Measurements from ENCODE around the gene ZP3. TPM values are rescaled to one million over a fixed set of nuclear protein-coding genes. Genes with fewer than 3 reads are reported as not detected.
A peak's percentile ranks its signal among the peaks of the same experiment; 100 is the strongest.

ZP3 gene
- polyA plus RNA-seq, 1 of the 3 experiments (the other 2 are of a cell fraction): 5.4 TPM

GRCh38 chr7:76380623-76380966 is 44.2 kb upstream of the ZP3 start:
- H3K9me3 ChIP-seq: no peaks in the 10 kb centered on the region
- CTCF ChIA-PET: no interaction called here
- WGBS (ENCODE audit: low lambda C conversion rate): 88% methylated on average over 7 of the region's 7 CpGs
- H3K27ac ChIP-seq (ENCODE audit: low read depth in 2 of 2, low read length in 1 of 2): peak overlapping the region; percentile 83 to 98
- no peak for DNase-seq
- H3K9me2 ChIP-seq: no peaks in the 10 kb centered on the region
- no peaks in the 10 kb centered on the region for H3K79me2 ChIP-seq (ENCODE audit: insufficient read depth)
- no peak for TF ChIP-seq CHD2 (IDR thresholded peaks at IDR 0.05; ENCODE audit: low read length, partially characterized antibody)
- TF ChIP-seq MAX (IDR thresholded peaks at IDR 0.05; ENCODE audit: low read depth): 0 out of 2 replicates have a peak, but pooled peaks have one; percentile 20
- peaks cover 6 to 24% of the 10 kb centered on the region in 2 experiments; a peak in 3 of 4 replicates for H3K4me1 ChIP-seq (ENCODE audit: control insufficient read depth in 1 of 2, insufficient read depth in 2 of 2, low read depth in 1 of 2, low read length in 1 of 2)
- H3F3A ChIP-seq (replicated peaks; ENCODE audit: insufficient read depth): peaks cover 31% of the 10 kb centered on the region
- H3K9ac ChIP-seq: peak overlapping the region; percentile 72
- POLR2A ChIA-PET: no interaction called here
- H3K4me2 ChIP-seq: peak overlapping the region; percentile 68; the same call in 1 of the 2 replicates
- H3K27me3 ChIP-seq (ENCODE audit: insufficient read depth): no peaks in the 10 kb centered on the region
- no peaks in the 10 kb centered on the region for H4K20me1 ChIP-seq (ENCODE audit: insufficient read depth)
- no peaks in the 10 kb centered on the region for H3K36me3 ChIP-seq (replicated peaks in 1 of 2; ENCODE audit: control insufficient read depth in 1 of 2, insufficient read depth in 2 of 2, low read length in 1 of 2)
- H3K4me3 ChIP-seq (ENCODE audit: low read depth in 2 of 2, low read length in 1 of 2): no peak overlapping the region
- H2AFZ ChIP-seq (ENCODE audit: low read depth): peak overlapping the region; percentile 85

GRCh38 chr7:76381814-76382213 is 42.9 kb upstream of the ZP3 start:
- Histone ChIP-seq H3K4me2 (no peak overlapping the region), H3K9ac (no peak overlapping the region), H3K79me2 (ENCODE audit: insufficient read depth) (no peaks in the 10 kb centered on the region), H4K20me1 (ENCODE audit: insufficient read depth) (no peaks in the 10 kb centered on the region), H2AFZ (ENCODE audit: low read depth) (no peak overlapping the region), H3F3A (replicated peaks; ENCODE audit: insufficient read depth) (peaks cover 35% of the 10 kb centered on the region), H3K4me1 (ENCODE audit: control insufficient read depth in 1 of 2, insufficient read depth in 2 of 2, low read depth in 1 of 2, low read length in 1 of 2) (peaks cover 6 to 24% of the 10 kb centered on the region in 2 experiments; a peak in 3 of 4 replicates), H3K9me2 (no peaks in the 10 kb centered on the region), H3K27me3 (ENCODE audit: insufficient read depth) (no peaks in the 10 kb centered on the region), H3K27ac (ENCODE audit: low read depth in 2 of 2, low read length in 1 of 2) (no peak overlapping the region), H3K36me3 (replicated peaks in 1 of 2; ENCODE audit: control insufficient read depth in 1 of 2, insufficient read depth in 2 of 2, low read length in 1 of 2) (no peaks in the 10 kb centered on the region), H3K9me3 (no peaks in the 10 kb centered on the region), H3K4me3 (ENCODE audit: low read depth in 2 of 2, low read length in 1 of 2) (no peak overlapping the region)
- ChIA-PET CTCF (no interaction called here), POLR2A (no interaction called here)
- DNase-seq: no peak
- 96% methylated on average over 7 of the region's 7 CpGs for WGBS (ENCODE audit: low lambda C conversion rate)
- no peak for TF ChIP-seq TEAD4 (IDR thresholded peaks at IDR 0.05; ENCODE audit: borderline replicate concordance, insufficient read depth)
- TF ChIP-seq CTCF (IDR thresholded peaks at IDR 0.05): peak; percentile 45

- Histone ChIP-seq H2AFZ (ENCODE audit: low read depth) (no peak overlapping the region), H3K9ac (no peak overlapping the region), H3K36me3 (replicated peaks in 1 of 2; ENCODE audit: control insufficient read depth in 1 of 2, insufficient read depth in 2 of 2, low read length in 1 of 2) (no peaks in the 10 kb centered on the region), H3K4me2 (no peak overlapping the region), H3F3A (replicated peaks; ENCODE audit: insufficient read depth) (peaks cover 30% of the 10 kb centered on the region), H3K27me3 (ENCODE audit: insufficient read depth) (no peaks in the 10 kb centered on the region), H3K4me3 (ENCODE audit: low read depth in 2 of 2, low read length in 1 of 2) (no peak overlapping the region), H3K9me2 (no peaks in the 10 kb centered on the region), H3K27ac (ENCODE audit: low read depth in 2 of 2, low read length in 1 of 2) (no peak overlapping the region), H4K20me1 (ENCODE audit: insufficient read depth) (no peaks in the 10 kb centered on the region), H3K9me3 (no peaks in the 10 kb centered on the region), H3K4me1 (ENCODE audit: control insufficient read depth in 1 of 2, insufficient read depth in 2 of 2, low read depth in 1 of 2, low read length in 1 of 2) (peaks cover 6 to 17% of the 10 kb centered on the region in 2 experiments; a peak in 3 of 4 replicates), H3K79me2 (ENCODE audit: insufficient read depth) (no peaks in the 10 kb centered on the region)
- no peak for TF ChIP-seq TEAD4 (IDR thresholded peaks at IDR 0.05; ENCODE audit: borderline replicate concordance, insufficient read depth)
- no peak for TF ChIP-seq TAF1 (IDR thresholded peaks at IDR 0.05; ENCODE audit: borderline replicate concordance, low read depth, low read length)
- no peak for TF ChIP-seq GATA2 (CRISPR knock-in tag; IDR thresholded peaks at IDR 0.05)
- no peak for TF ChIP-seq FOXM1 (IDR thresholded peaks at IDR 0.05; ENCODE audit: low read depth)
- TF ChIP-seq POLR2AphosphoS5 (IDR thresholded peaks at IDR 0.05; ENCODE audit: low read depth, low read length): no peak
- no peak for TF ChIP-seq USF1 (IDR thresholded peaks at IDR 0.05; ENCODE audit: borderline replicate concordance, low read depth)
- no peak for TF ChIP-seq ELF1 (IDR thresholded peaks at IDR 0.05)
- no peak for TF ChIP-seq PBX3 (IDR thresholded peaks at IDR 0.05)
- no peak for TF ChIP-seq CTCF (IDR thresholded peaks at IDR 0.05)
- TF ChIP-seq NRF1 (IDR thresholded peaks at IDR 0.05; ENCODE audit: low read depth, low read length): no peak
- TF ChIP-seq CHD2 (IDR thresholded peaks at IDR 0.05; ENCODE audit: low read length, partially characterized antibody): no peak
- CTCF ChIA-PET: no interaction called here
- WGBS (ENCODE audit: low lambda C conversion rate): 92% methylated on average over 13 of the region's 13 CpGs
- DNase-seq: peak; percentile 51
- POLR2A ChIA-PET: no interaction called here
Measured at GRCh38 chr7:76383089-76383944, 41.4 kb upstream of the ZP3 start.

Measured in SK-N-SH (cell line).